Measurements from ENCODE around the gene MACROD2.

GRCh38 chr20:14488212-14488611, 492.9 kb downstream of the MACROD2 start:
- TF ChIP-seq CTCF (conservative IDR thresholded peaks at IDR 0.05) (no peak), ZFX (IDR thresholded peaks at IDR 0.05) (no peak)
